Measurements from ENCODE around the gene OSER1.

Gene OSER1

DNA sequence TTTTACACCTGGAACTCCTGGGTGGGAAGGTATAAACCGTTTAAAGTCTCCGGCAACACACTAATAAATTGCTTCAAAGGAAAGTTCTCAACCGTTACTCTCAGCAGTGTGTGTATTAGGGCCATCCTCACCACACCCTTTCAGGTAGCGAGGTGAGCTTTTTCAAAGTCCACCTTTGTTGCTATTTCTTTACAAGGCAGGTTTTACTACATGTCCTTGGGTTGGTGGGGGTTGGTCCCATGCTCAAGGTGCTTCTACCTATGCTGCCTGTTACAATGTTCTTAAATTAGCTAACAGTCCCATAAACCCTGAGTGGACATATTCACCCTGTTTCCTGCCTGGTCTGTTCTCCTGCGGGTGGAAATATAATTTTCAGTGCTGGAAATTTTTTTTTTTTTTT is 13.2 kb upstream of the OSER1 start:
- no peak for DNase-seq

DNA sequence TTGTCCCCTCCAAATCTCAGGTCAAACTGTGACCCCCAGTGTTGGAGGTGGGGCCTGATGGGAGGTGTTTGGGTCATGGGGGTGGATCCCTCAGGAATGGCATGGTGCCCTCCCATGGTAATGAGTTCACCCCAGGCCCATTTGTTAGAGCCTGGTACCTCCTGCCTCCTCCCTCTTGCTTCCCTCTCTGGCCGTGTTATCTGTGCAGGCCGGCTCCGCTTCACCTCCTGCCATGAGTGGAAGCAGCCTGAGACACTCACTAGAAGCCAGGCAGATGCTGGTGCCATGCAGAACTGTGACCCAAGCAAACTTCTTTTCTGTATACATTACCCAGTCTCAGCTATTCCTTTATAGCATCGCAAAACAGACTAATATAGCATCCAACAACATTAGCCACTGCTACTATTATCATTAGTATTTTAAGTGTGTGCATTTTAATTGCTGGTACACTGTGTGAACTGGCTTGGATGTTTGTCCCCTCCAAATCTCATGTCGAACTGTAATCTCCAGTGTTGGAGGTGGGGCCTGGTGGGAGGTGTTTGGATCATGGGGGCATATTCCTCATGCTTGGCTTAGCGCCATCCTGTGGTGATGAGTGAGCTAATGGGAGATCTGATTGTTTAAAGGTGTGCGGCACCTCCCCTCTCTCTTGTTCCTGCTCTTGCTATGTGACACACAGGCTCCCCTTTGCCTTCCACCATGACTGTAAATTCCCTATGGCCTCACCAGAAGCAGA is 12.2 kb upstream of the OSER1 start:
- DNase-seq = no peak

DNA sequence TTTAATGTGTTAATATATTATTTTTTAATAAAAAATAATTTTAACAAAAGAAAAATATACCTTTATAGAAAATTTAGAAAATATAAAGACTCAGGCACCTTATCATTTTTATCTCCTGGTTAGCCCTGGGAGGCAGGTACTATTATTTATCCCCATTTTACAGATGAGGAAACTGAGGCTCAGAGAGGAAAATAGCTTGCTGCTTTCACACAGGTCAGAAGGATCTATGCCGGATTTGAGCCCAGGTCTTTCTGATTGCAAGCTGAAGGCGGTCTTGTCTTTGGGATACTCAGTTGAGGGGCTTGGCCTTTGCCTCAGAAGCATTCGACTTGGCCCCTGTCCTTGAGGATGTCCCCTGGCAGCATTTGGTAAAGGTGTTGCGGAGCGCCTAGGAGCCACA is 11.5 kb upstream of the OSER1 start:
- DNase-seq = no peak

DNA sequence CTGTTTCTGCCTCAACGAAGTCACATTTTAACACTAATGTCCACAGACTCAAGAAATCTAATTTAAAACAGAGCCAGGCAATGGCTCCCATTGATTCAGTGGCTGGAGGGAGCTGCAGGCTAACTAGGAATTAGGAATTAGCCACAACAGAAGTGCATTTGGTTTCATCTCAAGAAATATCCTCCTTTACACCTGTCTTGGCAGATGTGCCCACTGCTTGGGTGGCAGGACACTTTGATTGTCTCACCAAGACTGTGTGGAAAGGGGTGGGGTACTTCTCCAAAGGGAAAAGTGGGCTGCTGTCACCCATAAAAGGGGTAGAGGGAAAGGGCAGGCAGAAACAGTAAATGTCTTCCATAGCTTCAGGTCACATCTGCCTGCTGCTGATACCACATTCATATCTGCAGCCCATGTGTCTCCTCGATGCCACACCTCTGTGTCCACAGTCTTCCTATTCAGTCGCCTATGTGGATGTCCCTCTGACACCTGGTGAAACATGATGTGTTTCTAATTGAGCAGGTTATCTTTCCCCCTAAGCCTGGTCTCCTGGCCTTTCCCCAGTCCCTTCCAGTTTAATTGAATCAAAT is 10.9 kb upstream of the OSER1 start:
- DNase-seq = no peak

DNA sequence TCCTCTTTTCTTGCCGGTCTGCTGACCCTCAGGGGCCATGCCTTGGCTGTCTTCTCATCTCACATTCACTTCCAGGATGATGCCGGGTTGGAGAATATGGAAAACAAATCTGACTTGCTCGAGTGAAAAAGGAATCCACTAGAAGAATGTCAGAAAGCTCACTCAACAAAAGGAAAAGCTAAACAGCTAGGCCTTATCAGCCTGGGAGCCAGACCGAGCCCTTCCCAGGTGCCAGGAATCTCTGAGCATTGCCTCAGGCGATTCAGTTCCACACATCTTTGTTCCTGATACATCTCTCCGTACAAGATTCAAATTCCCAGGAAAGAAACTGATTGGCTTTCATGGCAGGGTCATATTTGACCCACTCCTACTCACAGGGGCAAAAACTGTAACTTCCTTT is 9.2 kb upstream of the OSER1 start:
- no peak for DNase-seq

DNA sequence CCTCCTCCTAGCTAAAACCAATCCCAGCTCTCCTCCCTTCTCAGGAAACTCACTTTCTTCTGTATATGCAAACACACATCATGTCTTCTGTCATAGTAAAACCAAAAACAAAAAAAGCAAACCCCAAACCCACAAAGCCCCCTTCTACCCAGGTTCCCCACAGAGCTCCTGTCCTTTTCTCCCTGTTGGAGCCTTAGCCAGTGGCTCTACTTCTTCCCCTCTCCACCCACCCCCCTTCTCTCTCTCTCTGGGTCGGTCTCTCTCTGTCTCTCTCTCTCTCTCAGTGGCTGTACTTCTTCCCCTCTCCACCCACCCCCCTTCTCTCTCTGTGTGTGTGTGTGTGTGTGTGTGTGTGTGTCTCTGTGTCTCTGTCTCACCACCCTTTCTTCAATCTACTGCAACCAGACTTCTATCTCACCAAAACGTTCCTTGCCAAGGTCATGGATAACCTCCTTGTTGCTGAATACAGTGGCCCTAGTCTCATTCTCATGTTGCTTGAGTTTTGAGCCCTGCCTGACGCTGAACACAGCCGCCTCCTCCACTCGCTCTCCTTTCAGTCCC is 8.7 kb upstream of the OSER1 start:
- DNase-seq = peak in 2 of 5 experiments; percentile 10 to 82

DNA sequence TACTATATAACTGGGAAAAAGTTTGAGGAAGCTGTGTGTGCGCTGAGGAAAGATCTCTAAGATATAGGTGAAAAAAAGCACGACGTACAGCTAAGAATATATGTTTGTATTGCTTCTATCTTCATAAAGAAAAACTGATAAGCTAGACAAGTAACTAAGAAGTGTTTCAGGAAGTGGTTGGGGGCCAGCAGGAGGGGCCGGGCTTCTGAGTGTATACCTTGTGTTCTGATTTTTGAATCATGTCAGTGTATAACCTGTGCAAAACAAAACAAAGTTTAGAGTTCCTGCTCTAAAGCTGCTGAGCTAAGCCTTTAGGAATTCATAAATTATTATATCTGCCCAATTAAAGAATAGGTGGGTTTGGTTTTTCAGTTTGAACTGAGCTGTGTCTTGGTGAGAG is 7.9 kb upstream of the OSER1 start:
- DNase-seq = peak in 3 of 5 experiments; percentile 48 to 88 (median 48)

DNA sequence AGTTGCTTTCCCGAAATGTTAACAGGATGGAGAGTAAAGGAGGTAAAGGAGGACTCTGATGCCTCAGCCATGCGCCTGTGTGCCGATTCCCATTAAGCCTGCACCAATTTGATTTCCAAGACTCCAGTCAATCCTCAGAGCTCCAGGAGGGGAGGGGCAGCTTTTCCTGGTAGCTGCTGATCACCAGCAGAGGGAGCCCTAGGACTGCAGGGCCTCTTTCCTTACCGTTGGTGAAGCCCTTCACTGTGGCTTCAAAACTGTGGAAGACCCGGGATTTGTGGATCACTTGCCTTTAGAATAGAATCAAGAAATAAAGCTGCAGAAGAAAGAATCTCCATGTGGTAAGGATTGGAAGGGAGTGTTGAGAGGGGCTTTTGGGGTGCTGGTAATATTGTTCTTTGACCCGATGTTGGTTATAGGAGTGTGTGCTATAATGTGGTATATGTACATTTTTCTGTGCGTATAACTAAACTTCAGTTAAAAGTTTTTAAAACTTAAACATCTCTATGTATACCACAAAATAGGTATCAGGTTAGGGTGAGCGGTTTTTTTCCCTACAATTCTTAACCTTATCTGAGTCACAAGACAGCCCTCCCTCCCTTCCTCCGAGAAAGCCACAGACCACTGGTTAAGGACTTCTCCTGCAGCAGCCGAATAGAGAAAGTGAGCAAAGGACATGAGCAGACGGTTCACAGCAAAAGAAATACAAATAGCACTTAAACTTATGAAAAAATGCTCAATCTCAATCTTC is 6.9 kb upstream of the OSER1 start:
- DNase-seq = peak; percentile 40 to 83 (median 61)

DNA sequence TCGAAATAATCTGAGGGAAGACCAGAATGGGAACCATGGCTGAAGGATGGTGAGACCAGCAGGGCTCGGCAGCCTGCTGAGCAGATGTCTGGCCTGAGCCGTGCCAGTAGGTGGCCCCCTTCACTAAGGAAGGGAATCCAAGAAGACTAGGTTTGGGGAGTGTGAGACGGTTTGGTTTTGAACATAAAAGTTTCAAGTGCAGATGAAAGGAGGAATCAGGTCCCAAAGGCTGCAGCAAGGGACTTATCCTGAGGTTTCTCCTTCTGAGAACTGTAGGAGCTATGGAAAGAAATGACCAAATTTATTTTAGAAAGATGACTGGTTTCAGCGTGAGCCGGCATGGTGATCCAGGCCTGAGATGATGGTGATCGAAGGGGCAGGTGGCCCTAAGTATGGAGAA is 4.6 kb upstream of the OSER1 start:
- DNase-seq = peak; percentile 36 to 81 (median 65)

DNA sequence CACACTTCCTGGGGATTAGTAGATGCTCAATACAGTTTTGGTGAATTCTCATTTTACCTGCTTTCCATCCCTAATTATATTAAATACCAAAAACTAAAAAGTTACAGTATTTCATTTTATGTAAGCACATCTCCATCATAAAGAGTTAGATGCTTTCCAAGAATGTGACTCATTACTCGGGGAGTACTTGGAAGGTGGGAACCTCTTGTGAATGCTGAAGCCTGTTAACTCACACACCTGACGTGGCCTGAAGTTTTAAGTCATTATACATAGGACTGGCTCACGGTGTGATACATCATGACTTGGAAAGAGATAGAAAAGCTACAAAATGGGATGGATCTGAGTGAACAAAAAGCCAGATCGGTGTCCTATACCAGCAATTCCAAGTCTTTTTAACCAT is 2.2 kb upstream of the OSER1 start:
- DNase-seq = no peak

DNA sequence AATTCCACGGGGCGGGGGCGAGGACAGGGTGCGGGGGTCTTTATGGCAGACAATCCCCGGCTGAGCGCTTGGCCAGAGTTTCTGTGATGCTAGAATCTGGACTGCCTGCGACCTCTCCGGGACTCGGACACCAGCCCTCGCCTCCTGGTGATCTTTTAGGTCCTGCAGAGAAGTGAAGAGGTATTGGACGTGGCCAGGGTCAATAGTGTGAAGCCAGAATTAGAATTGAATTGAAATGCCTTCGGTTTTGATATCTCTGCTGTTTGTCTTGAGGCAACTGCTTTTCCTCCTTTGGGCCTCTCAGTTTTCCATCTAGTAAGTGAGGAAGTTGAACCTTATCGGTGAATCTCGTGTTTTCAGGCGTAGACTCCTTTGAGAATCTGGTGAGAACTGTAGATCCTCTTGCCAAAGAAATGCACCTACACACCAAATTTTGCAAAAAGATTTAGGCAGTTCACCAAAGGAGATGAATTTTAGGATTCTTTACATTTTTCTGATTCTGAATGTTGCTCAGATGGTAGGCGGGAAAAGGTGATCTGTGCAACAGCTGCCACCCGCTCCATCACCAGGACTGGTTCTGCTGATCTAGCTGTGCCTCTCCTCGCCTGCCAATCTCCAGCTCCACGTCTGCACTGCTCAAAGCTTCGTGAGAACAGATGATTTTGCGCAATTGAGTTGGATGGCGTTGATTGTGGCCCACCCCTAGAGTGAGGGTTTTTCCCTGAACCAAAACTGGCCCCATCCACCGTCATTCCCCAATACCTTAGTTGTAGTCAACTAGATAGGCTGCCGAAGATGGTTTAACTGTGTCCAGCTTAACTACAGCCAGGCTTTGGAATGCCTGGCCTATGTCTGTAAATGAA is 837 bp upstream of the OSER1 start:
- peak in 1 of 5 experiments; percentile 26 for DNase-seq

DNA sequence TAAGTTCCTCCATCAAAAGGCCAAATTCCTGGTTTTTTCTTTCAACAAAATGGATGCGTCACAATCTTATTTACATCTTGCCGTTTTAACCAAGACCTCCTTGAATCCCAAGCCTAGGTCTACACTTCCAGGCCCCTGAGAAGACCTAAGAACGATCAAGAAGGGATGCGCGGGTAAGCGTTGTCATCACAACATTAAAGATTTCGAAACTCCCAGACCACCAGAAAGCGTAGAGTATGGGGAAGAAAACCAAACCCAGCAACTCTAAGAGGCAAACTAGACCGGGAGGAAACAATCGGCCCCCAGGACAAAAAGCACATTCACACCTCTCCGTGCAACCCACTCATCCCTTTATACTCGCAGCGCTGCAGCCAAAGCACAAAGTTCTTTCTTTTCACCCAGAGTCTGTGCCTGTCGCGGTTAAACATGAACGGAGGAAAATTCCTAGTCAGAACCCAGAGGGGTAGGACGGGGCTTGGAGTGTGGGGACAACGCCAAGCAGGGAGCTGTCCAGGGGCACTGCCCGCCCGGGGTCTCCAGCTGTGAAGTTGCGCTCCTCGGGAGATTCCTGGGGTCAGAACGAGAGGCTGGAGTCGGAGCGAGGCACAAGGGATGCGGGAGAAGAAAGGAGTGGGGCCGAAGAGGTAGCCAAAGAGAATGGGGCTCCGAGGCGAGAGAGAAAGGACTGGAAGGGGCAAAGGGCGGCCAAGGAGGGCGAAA is 725 bp downstream of the OSER1 start:
- peak in 1 of 5 experiments; percentile 9 for DNase-seq

DNA sequence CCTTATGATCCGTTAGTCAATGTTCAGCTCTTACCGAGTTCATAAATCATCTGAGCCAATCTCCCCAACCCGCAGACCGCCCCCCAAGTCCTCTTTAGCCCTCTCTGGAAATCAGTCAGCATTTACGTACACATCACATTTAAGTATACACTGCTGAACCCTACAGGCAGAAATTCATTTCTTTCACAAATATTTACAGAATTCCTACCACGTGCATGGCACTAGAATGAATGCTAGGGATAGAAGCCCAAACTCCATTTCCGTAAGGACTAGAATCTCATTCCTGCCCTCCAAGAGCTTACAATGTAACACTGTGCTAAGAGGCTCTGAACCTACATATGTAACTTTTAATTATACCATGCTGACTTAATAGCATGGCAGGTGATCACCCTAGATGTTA is 1.8 kb downstream of the OSER1 start:
- DNase-seq = no peak

DNA sequence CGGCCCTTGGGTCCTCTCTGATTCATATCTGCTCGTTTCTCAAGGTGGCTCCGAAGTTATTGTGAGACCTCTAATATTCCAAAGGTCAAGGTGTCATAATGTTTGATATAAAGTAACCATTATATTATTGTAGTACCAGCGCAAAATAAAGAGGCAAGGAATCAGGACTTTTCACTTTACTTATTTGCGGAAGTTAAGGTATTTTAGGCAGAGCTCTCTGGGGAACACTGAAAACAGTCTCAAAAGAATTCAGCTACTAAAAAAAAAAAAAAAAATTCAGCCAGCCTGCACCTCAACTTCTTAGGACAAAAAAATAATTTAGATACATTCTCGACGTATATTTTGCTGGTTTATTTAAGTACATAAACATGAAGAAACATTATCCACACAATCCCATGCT is 2.4 kb downstream of the OSER1 start:
- no peak for DNase-seq

DNA sequence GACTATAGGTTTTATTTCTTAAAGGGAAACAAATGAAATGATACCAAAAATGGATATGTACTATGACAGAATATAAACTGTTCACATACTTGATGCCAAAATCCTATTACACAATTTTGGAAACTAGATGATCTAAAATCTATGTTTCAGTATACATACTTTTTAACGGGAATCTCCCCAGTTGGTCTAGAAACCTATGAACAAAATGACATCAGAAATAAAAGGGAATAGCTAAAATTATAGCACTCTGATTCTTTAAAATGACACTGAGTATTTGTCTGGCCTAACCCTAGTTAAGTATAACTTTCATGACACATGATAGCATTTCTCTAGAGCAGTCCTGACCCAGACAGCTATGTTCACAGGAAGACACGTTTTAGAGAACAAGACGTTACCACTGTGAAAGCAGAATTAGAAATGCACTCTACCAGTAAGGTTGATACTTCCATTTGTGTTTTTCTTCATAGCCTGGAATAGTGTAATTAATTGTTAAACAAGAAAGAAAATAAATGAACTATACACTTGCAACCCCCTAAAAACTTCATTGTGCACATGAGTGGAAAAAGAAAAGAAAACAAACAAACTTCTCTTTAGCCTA is 3.3 kb downstream of the OSER1 start:
- no peak for DNase-seq

DNA sequence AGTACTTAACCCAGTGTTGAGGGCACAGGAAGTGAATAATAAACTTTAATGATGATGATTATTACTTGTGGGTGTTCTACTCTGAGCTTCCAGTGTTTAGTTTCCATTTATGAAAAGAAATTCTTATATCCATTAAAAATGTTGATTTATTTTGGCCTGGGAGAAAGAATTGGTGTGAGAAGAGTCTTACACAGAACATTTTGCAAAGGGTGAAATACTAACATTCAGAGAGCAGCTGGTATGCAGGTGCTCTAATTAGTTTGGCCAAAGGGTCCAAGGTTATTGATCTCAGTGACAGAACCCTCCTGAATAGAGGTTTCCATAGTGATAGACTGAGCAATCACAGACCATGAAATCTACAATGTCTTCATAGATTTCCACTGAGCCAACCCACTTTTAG is 4.4 kb downstream of the OSER1 start:
- no peak for DNase-seq

DNA sequence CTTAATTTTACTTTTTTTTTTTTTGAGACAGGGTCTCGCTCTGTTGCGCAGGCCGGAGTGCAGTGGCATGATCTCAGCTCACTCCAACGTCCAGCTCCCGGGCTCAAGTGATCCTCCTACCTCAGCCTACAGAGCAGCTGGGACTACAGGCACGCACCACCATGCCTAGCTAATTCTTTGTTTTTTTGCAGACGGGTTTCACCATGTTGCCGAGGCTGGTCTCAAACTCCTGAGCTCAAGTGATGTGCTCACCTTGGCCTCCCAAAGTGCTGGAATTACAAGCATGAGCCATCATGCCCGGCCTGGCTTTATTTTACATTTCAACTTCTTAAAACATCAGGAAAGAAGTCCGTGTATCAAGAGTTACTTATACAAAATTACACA is 5.7 kb downstream of the OSER1 start:
- DNase-seq = no peak

DNA sequence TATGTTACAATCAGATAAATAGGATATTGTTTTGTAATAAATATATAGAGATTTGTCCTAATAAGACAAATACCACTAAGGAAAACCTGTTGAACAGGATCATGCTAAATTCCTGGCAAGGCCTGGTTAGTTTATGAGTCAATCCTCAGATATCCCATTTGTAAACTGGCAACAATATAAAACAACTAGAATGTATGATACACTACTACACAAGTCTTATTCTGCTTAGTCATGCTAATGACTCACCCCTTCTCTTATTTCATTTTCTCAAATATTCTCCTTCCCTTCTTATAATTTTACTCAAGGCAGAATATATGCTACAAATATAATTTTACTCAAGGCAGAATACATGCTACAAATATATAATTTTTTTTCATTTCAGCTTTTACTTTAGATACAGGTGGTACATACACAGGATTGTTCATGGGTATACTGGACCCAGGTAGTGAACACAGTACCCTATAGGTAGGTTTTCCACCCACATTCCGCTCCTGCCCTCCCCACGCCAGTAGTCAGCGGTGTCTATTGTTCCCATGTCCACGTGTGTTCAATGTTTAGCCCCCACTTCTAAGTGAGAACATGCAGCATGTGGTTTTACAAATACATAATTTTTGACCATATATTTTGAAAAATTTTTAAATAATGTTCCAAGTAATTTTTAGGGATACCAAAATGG is 6.3 kb downstream of the OSER1 start:
- DNase-seq = no peak

DNA sequence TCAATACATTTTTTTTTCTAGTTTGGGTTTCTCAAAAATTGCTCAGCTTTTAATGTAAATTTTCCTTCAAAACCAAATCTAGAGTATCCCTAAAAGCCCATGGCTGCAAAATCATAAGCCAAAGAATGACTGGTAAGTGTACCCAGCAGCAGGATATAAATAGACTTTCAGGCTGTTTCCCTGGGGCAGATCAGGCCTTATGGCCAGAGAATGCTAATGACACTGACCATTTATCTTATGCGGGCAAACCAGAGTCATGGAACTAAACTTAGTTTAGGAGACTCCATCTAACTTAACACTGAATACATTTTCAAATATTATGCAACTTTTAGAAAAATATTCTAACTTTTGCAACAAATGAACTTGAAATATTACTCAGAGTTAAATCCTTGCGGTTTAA is 7.4 kb downstream of the OSER1 start:
- no peak for DNase-seq

DNA sequence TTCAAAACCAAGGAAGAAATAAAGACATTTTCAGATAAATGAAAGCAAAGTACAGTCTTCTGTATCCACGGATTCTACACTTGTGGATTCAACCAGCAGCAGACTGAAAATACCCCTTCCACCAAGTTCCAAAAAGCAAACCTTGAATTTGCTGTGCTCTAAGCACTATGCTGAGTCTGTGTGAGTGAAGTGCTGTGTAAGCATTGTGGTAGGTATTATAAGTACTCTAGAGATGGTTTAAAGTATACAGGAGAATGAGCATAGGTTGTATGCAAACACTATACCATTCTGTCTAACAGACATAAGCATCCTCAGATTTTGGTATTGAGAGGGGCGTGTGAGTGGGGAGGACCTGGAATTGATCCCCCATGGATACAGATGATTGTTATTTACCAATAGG is 9.6 kb downstream of the OSER1 start:
- no peak for DNase-seq

DNA sequence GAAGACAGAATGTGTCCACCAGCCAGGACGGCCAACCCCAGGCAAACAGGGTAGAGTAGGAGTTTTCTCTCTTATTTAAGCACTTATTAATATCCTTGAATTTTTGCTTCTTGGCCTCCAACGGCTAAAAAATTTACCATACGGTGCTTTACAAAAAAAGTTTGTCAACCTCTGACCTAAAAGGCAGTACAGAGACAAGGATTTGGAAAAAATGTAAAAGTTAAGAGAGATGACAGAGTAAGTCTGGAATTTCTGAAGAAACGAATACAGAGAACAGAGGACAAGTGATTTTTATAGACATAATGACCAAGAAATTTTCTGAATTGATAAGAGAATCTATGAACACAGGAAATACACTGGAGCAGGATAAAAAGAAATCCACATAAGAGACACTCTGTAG is 10.2 kb downstream of the OSER1 start:
- no peak for DNase-seq

Data from T-helper 2 cell (primary cell).